Psoas muscle (tissue), 8 donors: ENCODE measurements around the gene RRP1B. TPM values are rescaled to one million over a fixed set of nuclear protein-coding genes. Genes with fewer than 3 reads are reported as not detected.

ENCODE experiments used
- ATAC-seq, 4 donors: fragments of 200-7000 bp; cut with Tn5 transposase; one replicate each; pipeline ENCODE4 v1.9.1; 2020; ENCODE audit warnings: moderate library complexity in 3 of 4, mild to moderate bottlenecking in 2 of 4
- DNase-seq, 2 donors: peaks; one replicate each; pipeline ENCODE4 v3.0.0-alpha.2; 2020
- H3K27ac ChIP-seq: fragments of 200-600 bp; one replicate; pipeline ENCODE4 v1.8.0; 2022
- H3K27me3 ChIP-seq, 3 donors: fragments of 200-600 bp in 1 of 3; one replicate each; pipeline versions ENCODE4 v1.6.1 to v1.8.0; 2013 to 2022; ENCODE audit warnings: low read length in 2 of 3, mild to moderate bottlenecking in 2 of 3, moderate library complexity in 1 of 3; ENCODE audit not compliant: insufficient read depth in 3 of 3
- H3K36me3 ChIP-seq, 2 donors: fragments of 200-600 bp in 1 of 2; one replicate each; pipeline versions ENCODE4 v1.6.1 to v1.8.0; 2013 to 2022; ENCODE audit warnings: low read depth in 1 of 2, mild to moderate bottlenecking in 1 of 2, moderate library complexity in 1 of 2; ENCODE audit not compliant: insufficient read depth in 1 of 2
- H3K4me1 ChIP-seq: fragments of 200-600 bp; one replicate; pipeline ENCODE4 v1.8.0; 2022
- H3K4me3 ChIP-seq: fragments of 200-600 bp; one replicate; pipeline ENCODE4 v1.8.0; 2022; ENCODE audit warnings: mild to moderate bottlenecking
- H3K9me3 ChIP-seq: fragments of 200-600 bp; one replicate; pipeline ENCODE4 v1.8.0; 2022
- CTCF ChIP-seq: fragments of 200-600 bp; IDR thresholded peaks from one replicate; pipeline ENCODE4 v1.8.0; 2022; ENCODE audit warnings: antibody characterized with exemption
- WGBS, 3 donors: extraction: QIAGEN DNeasy Blood & Tissue Kit; methylation state at CpG; one replicate each; pipeline versions ENCODE4 v1.1.6 to v1.1.7; 2013; 5-methylcytosine and 5-hydroxymethylcytosine counted together
- intact Hi-C, 2 donors: fragments of 100-400 bp; cut with DNase I; formaldehyde crosslinking; loops; one replicate each; pipeline versions ENCODE4 v1.11.0 to v1.14.2; 2022
- polyA plus RNA-seq, 3 donors: library from polyadenylated mRNA; stranded (reverse); fragments of 200-250 nt; gene quantifications; one replicate each; pipeline ENCODE4 v1.2.3, GENCODE V29; 2013
- total RNA-seq, 4 donors: library from RNA; stranded (reverse); fragmentation: NEBNext Ultra II Directional in 2 of 4; extraction: Animal tissue kit (Norgen Biotek cat#: 25700) in 2 of 4; gene quantifications; one replicate each; pipeline versions ENCODE4 v1.2.1 to v1.2.4, GENCODE V29; 2021 to 2023
- donor health status: healthy with polysubstance abuse.
- donor health status: DM: no; HTN: no; CAD: no; lungs with moderate emphysema.
- donor health status: Bipolar disorder and iron deficiency.
- donor health status: healthy.
- donor health status: DM: yes; HTN: yes; CAD: no.
- donor health status: DM: no; HTN: no; CAD: no.
- donor health status: DM: no; HTN: no; CAD: no.
- donor health status: DM: yes; HTN: yes; CAD: no.

RRP1B gene
- total and polyA plus RNA-seq, 7 donors = 6.0 to 21.6 (median 20.2) TPM

GRCh38 chr21:43624339-43624738 is 35.0 kb upstream of the RRP1B start:
- Histone ChIP-seq H3K27me3 (peaks cover 0 to 3% (median 0%) of the 10 kb centered on the region in 3 donors), H3K4me3 (no peak overlapping the region), H3K4me1 (no peaks in the 10 kb centered on the region), H3K27ac (no peak overlapping the region), H3K36me3 (no peaks in the 10 kb centered on the region), H3K9me3 (peaks cover 10% of the 10 kb centered on the region)
- intact Hi-C loops = no loop called here
- TF ChIP-seq CTCF = no peak
- ATAC-seq (peak in 2 of 4 donors; percentile 40 to 42), DNase-seq (no peak)
- WGBS, 3 donors = 64 to 82% (median 78%) methylated on average over 4 of the region's 4 CpGs

- DNase-seq = no peak
- Histone ChIP-seq H3K4me1 (no peaks in the 10 kb centered on the region), H3K9me3 (no peaks in the 10 kb centered on the region), H3K27me3 (peaks cover 0 to 3% (median 0%) of the 10 kb centered on the region in 3 donors), H3K27ac (no peak overlapping the region), H3K36me3 (no peaks in the 10 kb centered on the region), H3K4me3 (no peak overlapping the region)
- TF ChIP-seq CTCF = no peak
- ATAC-seq = no peak
- intact Hi-C loops = no loop called here
- 54 to 65% (median 60%) methylated on average over 3 of the region's 3 CpGs for WGBS, 3 donors
Measured at GRCh38 chr21:43626390-43626789, 33.0 kb upstream of the RRP1B start.

- DNase-seq = no peak
- Histone ChIP-seq H3K9me3 (no peaks in the 10 kb centered on the region), H3K4me1 (no peaks in the 10 kb centered on the region), H3K4me3 (no peak overlapping the region), H3K27me3 (peaks cover 0 to 3% (median 0%) of the 10 kb centered on the region in 3 donors), H3K36me3 (no peaks in the 10 kb centered on the region), H3K27ac (no peak overlapping the region)
- ATAC-seq = no peak
- WGBS, 3 donors = 91 to 96% (median 94%) methylated on average over 2 of the region's 2 CpGs
- intact Hi-C loops = no loop called here
- TF ChIP-seq CTCF = no peak
Measured at GRCh38 chr21:43627527-43627926, 31.8 kb upstream of the RRP1B start.

- intact Hi-C loops = no loop called here
- DNase-seq (no peak), ATAC-seq (no peak)
- WGBS, 3 donors = 89 to 96% (median 95%) methylated on average over 11 to 14 of the region's 14 CpGs
- no peak for TF ChIP-seq CTCF
- no peaks in the 10 kb centered on the region for H3K36me3 ChIP-seq
- H3K4me3 ChIP-seq = no peak overlapping the region
- no peaks in the 10 kb centered on the region for H3K4me1 ChIP-seq
- no peaks in the 10 kb centered on the region for H3K27me3 ChIP-seq
- H3K9me3 ChIP-seq = no peaks in the 10 kb centered on the region
- no peak overlapping the region for H3K27ac ChIP-seq
Measured at GRCh38 chr21:43631411-43632107, 27.8 kb upstream of the RRP1B start.

GRCh38 chr21:43632373-43632905 is 26.9 kb upstream of the RRP1B start:
- WGBS, 3 donors = 65 to 83% (median 65%) methylated on average over 5 of the region's 5 CpGs
- Histone ChIP-seq H3K9me3 (no peaks in the 10 kb centered on the region), H3K27ac (no peak overlapping the region), H3K4me3 (no peak overlapping the region), H3K36me3 (no peaks in the 10 kb centered on the region), H3K4me1 (no peaks in the 10 kb centered on the region), H3K27me3 (no peaks in the 10 kb centered on the region)
- DNase-seq = no peak
- intact Hi-C loops = no loop called here
- no peak for ATAC-seq
- TF ChIP-seq CTCF = no peak
